Putamen (tissue), 1 donor: ENCODE results near the gene UNC50.
"Not testable (repeated sequence)": the region's sequence is repeated elsewhere in the genome, so short reads cannot be mapped to it uniquely, and the experiment has no call there.

Experiments used
- DNase-seq: peaks from one replicate; pipeline ENCODE4 v3.0.0-alpha.2; 2016; ENCODE audit warnings: low spot score

The UNC50 gene

DNA sequence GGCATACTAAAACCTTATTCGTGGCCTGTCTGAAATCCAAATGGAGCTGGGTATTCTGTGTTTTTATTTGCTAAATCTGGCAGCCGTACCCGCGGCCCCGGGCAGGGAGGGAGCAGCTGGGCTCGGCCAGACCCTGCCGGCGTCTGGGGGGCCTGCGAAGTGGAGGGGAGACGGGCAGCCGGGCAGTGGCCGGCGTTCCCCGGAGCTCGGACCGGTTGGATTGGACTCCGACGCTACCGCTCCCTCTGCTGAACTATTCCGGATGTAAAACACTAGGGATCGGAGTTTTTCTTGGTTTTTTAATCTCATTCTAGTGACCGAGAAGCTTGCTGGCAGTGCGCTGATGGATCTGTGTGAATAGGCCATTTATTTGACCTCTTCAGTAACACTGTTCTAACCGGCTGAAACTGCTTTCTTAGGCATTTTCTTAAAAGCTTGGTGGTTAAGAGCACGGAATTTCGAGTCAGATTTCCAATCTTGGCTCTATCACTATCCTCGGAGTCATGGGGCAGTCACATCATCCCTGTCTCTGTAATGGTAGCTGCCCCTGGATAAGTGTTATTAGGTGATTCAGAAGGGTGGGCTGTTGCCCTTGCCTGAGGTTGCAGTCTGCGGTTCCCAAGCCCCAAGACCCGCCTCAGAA, 694 bp downstream of the UNC50 start:
- no peak for DNase-seq

DNA sequence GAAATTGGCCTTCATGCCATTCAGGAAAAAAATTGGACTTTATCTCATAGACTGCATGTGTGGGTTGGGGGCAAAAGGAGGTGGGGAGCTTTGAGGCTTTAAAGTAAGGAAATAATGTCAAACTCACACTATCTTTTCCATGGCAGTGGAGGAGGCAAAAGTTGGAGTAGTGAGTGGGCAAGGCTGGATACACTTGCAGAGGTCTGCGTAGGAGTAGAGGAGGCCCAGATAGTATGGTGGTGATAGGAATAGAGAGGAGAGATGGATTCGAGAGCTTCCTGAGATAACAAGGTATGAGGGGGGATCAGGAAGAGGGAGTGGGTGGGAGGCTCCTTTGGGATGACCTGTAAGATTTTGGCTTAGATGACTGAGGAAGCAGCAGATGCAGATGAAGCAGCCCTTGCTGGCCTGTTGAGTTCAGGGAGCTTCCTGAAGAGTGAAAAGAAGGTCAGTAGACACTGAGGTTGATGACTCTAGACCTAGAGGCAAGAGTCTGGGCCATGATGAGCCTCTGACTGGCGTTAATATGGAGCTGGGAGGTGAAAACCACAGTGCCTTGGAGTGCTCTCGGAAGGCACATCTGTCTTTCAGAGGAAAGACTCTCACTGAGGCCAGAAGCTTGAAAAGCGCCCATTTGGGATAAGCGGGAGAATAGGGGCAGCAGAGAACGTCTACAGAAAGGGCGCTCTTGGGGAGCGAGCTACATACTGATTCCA, 5.8 kb downstream of the UNC50 start:
- DNase-seq = no peak

GRCh38 chr2:98615481-98615880, 7.1 kb downstream of the UNC50 start:
- no peak for DNase-seq

GRCh38 chr2:98617149-98617548, 8.8 kb downstream of the UNC50 start:
- no peak for DNase-seq

DNA sequence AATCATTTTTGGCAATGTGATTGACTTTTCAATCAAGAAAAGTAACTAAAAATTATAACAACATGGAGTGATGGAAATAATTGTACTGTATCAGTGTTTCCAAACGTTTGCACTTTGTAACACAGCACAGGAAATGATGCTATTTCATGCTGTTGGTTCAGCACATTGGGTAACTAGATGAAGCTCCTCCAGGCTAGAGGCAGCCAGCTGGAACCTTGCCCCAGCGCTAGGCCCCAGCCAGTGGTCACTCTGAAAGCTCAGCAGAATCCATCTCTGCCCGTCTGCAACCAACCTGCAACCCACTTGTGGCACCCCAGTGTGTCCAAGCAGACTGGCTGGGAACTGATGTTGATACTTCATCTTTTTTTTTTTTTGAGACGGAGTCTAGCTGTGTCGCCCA, 15.3 kb downstream of the UNC50 start:
- no peak for DNase-seq

- DNase-seq = no peak
Measured at GRCh38 chr2:98632351-98632750, 24.0 kb downstream of the UNC50 start.

- no peak for DNase-seq
Measured at GRCh38 chr2:98634406-98635092, 26.2 kb downstream of the UNC50 start.

- DNase-seq = no peak
Measured at GRCh38 chr2:98637401-98638147, 29.2 kb downstream of the UNC50 start.

GRCh38 chr2:98643496-98644100, 35.2 kb downstream of the UNC50 start:
- no peak for DNase-seq

DNA sequence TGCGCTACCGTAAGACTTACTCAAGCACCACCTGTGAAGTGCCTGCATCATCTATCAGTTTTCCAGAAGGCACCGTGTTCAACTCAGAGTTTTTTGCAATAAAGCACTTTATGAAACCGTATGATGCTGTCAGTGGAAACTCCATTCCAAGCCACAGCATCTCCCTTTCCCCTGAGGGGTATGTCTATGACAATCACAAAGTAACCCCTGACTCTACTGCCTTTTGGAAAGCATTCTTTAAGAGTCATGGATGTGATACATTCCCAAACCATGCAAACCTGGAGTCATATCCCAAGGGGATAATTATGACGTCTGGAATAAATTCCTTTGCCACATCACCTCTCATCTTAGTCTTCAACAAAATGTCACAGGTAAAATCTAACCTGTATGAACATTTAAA, 39.2 kb downstream of the UNC50 start:
- DNase-seq = no peak

DNA sequence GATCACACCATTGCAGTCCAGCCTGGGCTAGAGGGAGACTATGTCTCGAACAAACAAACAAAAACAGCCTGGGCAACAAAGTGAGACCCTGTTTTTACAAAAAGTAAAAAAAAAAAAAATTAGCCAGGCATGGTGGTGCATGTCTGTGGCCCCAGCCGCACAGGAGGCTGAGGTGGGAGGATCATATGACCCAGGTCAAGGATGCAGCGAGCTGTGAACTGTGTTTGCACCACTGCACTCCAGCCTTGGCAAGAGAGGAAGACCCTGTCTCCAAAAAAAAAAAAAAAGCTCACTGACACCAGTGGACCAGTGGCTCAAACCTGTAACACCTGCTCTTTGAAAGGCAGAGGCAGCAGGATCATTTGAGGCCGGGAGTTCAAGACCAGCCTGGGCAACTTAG, 40.1 kb downstream of the UNC50 start:
- DNase-seq = no peak

DNA sequence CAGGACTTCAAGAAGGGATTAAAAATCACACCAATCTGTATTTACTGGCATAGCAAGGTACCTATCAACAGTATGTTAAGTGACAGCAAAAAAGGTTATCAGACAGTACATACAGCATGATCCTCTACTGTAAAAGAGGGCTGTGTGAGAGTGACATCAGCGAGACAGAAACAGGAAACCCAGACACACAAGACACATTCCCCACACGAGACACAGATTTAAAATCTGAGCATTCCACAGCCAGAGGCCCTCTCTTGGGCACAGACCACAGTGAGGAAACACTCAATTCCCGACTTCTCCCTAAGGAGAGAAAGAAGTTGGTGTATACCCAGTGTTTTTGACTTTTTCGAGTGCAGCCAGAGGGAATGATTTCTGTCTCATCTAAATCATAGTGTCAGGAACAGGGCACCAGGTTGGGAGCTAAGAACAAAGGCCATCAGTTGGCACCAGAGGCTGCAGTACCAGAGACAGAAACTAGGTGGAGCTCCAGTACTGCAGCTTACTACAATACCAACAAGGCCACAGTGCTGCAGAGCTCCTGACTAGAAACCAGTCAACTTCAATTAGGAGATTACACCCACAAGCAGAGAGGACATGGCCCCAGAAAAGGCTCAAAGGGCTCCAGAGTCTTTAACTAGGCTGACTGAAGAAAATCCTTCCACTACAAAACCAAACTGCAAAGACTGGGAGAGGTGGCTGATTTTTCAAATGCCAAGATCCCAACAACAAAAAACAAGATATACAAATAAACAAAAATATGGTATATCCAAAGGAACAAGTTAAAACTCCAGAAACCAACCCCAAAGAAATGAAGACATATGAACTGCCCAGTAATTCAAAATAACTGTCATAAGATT, 41.0 kb downstream of the UNC50 start:
- DNase-seq = peak; percentile 86

- DNase-seq = no peak
Measured at GRCh38 chr2:98649992-98650375, 41.6 kb downstream of the UNC50 start.

DNA sequence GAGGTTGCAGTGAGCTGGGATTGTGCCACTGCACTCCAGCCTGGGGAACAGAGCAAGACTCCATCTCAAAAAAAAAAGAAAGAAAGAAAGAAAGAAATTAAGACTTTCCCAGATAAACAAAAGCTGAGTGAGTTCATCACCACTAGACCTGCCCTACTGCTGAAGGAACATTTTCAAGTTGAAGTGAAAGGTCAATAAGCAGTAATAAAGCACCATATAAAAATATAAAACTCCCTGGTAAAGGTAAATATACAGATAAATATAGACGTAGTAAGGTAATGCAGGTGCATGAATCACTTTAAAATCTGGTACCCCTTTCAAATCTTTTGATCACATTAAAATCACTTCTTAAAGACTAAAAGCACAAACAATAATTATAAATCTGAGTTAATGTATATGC, 42.6 kb downstream of the UNC50 start:
- no peak for DNase-seq

GRCh38 chr2:98654699-98655495, 46.5 kb downstream of the UNC50 start:
- DNase-seq = no peak

- no peak for DNase-seq
Measured at GRCh38 chr2:98656800-98657199, 48.4 kb downstream of the UNC50 start.

- no peak for DNase-seq
Measured at GRCh38 chr2:98658816-98659490, 50.6 kb downstream of the UNC50 start.

GRCh38 chr2:98659491-98659840, 51.1 kb downstream of the UNC50 start:
- DNase-seq = not testable (repeated sequence)

DNA sequence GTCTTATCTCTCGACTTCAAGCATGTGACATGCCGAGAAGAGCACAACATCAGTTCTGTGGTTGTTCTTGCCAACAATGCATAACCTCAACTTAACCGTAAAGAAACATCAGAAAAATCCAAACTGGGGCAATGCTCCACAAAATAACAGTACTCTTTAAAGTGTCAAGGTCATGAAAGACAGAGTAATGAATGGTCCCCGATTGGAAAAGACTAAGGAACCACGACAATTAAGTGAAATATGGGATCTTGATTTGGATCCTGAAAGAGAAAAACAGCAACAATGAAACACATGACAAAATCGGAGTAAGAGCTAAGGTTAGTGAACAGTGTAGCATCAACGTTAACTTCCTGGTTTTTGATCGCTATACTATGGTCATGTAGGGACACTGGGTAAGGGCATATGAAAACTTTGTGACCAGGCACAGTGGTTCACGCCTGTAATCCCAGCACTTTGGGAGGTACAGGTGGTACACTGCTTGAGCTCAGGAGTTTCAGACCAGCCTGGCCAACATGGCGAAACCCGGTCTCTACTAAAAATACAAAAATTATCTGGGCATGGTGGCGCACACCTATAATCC, 55.2 kb downstream of the UNC50 start:
- no peak for DNase-seq

- no peak for DNase-seq
Measured at GRCh38 chr2:98664323-98664722, 55.9 kb downstream of the UNC50 start.
